Ovary (tissue), 9 donors: ENCODE data around the gene NAGLU. TPM values are rescaled to one million over a fixed set of nuclear protein-coding genes. Genes with fewer than 3 reads are reported as not detected.
A peak's percentile ranks its signal among the peaks of the same experiment; 100 is the strongest.

Experiments
- DNase-seq, 5 donors: peaks; one replicate each; pipeline ENCODE4 v3.0.0-alpha.2; 2019 to 2020
- H3K27ac ChIP-seq, 2 donors: fragments of 200-600 bp; one replicate each; pipeline versions ENCODE4 v1.5.1 to v1.8.0; 2019 to 2022
- H3K27me3 ChIP-seq: fragments of 200-600 bp; one replicate; pipeline ENCODE4 v1.8.0; 2022
- H3K36me3 ChIP-seq: fragments of 200-600 bp; sonication (generic); one replicate; pipeline ENCODE4 v1.5.1; 2019
- H3K4me1 ChIP-seq: one replicate; pipeline ENCODE4 v1.8.1; 2013; ENCODE audit warnings: mild to moderate bottlenecking, moderate library complexity; ENCODE audit not compliant: insufficient read depth
- H3K4me3 ChIP-seq: fragments of 200-600 bp; sonication (generic); one replicate; pipeline ENCODE4 v1.5.1; 2017
- H3K9me3 ChIP-seq, 2 donors: fragments of 200-600 bp in 1 of 2; sonication (generic) in 1 of 2; one replicate each; pipeline versions ENCODE4 v1.5.1 to v1.8.1; 2013 to 2019; ENCODE audit warnings: mild to moderate bottlenecking in 1 of 2, moderate library complexity in 1 of 2
- EP300 ChIP-seq: sonication (generic); formaldehyde crosslinking; IDR thresholded peaks from one replicate; pipeline ENCODE4 v1.6.1; 2017; ENCODE audit warnings: antibody characterized with exemption
- POLR2A ChIP-seq: fragments of 450-650 bp; IDR thresholded peaks from one replicate; pipeline ENCODE4 v1.6.1; 2017; ENCODE audit warnings: antibody characterized with exemption, mild to moderate bottlenecking, moderate library complexity
- WGBS, 3 donors: extraction: QIAGEN DNeasy Blood & Tissue Kit in 1 of 3; methylation state at CpG; one replicate each; pipeline versions ENCODE4 v1.1.5 to v1.1.7; 2013 to 2017; 5-methylcytosine and 5-hydroxymethylcytosine counted together
- intact Hi-C, 4 donors: fragments of 100-400 bp; cut with DNase I; formaldehyde crosslinking; loops; one replicate each; pipeline versions ENCODE4 v1.11.0 to v1.15.1; 2022 to 2023
- polyA plus RNA-seq, 2 donors: library from polyadenylated mRNA; stranded (reverse); fragments of 200-250 nt in 1 of 2; fragments of 350-450 nt in 1 of 2; fragmentation: Illumina TruSeq in 1 of 2; extraction: RNeasy Lipid Tissue Mini Kit (QIAGEN cat#74804) in 1 of 2; gene quantifications; one replicate each; pipeline ENCODE4 v1.2.3, GENCODE V29; 2013 to 2014
- total RNA-seq, 7 donors: library from RNA; depleted of rRNA in 2 of 7; stranded (reverse); fragments of >200 nt in 2 of 7; fragmentation: NEBNext Ultra II Directional in 3 of 7; extraction: Animal tissue kit (Norgen Biotek cat#: 25700) in 3 of 7; gene quantifications; one replicate each; pipeline versions ENCODE4 v1.1.0 to v1.2.4, GENCODE V29; 2016 to 2023
- TF ChIP-seq, protein P1 (sequence below), 3 donors: fragments of 450-650 bp in 2 of 3; fragments of 200-600 bp in 1 of 3; IDR thresholded peaks; one replicate each; pipeline versions ENCODE4 v1.5.1 to v1.8.0; 2016 to 2022; ENCODE audit warnings: antibody characterized with exemption in 3 of 3, mild to moderate bottlenecking in 1 of 3
- donor health status: DM: no; HTN: no; CAD: no; lungs with moderate emphysema.
- donor health status: DM: no; HTN: no; CAD: no.
- donor health status: Bipolar disorder and iron deficiency.
- donor health status: DM: yes; HTN: yes; CAD: no.
- donor health status: DM: no; HTN: no; CAD: no.
- donor health status: DM: yes; HTN: yes; CAD: no.

NAGLU gene
- total and polyA plus RNA-seq, 9 donors, result 9.7 to 49.6 (median 40.0) TPM

DNA sequence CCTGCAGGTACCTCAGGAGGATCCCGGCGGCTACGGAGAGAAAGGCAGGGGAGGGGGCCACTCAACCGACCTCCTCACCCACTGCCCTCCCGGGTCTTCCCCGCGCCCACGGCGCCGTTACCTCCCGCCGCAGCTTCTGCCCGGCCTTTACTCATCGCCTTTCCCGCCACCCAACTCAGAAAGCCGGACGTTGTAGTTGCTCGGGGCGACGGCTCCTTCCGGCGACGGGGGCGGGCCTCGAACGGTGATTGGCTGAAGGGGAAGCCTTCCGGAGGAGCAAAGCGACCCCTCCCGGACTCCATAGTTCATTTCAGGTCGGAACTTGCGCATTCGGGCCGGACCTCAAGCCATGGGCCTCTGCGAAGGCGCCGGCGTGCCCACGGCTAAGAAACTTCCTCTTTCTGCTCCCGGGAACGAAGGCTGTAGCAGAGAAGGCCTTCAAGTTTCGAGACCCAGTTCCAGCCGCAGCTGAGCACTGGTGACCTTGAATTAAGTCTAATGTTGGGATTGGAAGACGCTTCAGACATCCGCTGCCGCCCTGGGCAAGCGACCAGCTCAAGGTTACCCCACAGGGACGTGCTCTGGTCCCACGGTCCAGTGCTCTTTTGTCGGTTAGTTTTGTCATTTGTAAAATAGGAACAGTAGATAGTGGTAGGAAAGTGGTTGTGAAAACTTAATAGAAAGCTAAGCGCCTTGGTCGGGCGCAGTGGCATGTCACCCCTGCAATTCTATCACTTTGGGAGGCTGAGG, 41.7 kb downstream of the NAGLU start, which contains the start of gene PSMC3IP:
Gene PSMC3IP, minus strand, starts transcription at position 198 of the 750 bp plus-strand sequence. Its CDS starts 43 bp downstream, at position 155.
- Histone ChIP-seq H3K27me3 (no peaks in the 10 kb centered on the region), H3K4me3 (peak within 1 kb of the TSS; percentile 65), H3K4me1 (peaks cover 4% of the 10 kb centered on the region), H3K27ac (peak within 1 kb of the TSS in 1 of 2 donors; percentile 78), H3K9me3 (no peaks in the 10 kb centered on the region), H3K36me3 (no peaks in the 10 kb centered on the region)
- peak; percentile 39 for TF ChIP-seq POLR2A
- TF ChIP-seq EP300, result no peak
- TF ChIP-seq, protein P1, sequence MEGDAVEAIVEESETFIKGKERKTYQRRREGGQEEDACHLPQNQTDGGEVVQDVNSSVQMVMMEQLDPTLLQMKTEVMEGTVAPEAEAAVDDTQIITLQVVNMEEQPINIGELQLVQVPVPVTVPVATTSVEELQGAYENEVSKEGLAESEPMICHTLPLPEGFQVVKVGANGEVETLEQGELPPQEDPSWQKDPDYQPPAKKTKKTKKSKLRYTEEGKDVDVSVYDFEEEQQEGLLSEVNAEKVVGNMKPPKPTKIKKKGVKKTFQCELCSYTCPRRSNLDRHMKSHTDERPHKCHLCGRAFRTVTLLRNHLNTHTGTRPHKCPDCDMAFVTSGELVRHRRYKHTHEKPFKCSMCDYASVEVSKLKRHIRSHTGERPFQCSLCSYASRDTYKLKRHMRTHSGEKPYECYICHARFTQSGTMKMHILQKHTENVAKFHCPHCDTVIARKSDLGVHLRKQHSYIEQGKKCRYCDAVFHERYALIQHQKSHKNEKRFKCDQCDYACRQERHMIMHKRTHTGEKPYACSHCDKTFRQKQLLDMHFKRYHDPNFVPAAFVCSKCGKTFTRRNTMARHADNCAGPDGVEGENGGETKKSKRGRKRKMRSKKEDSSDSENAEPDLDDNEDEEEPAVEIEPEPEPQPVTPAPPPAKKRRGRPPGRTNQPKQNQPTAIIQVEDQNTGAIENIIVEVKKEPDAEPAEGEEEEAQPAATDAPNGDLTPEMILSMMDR (IDR thresholded peaks at IDR 0.05), result peak in 2 of 3 donors; percentile 15 to 46
- 0 to 1% (median 0%) methylated on average over 32 to 52 of the region's 52 CpGs for WGBS, 3 donors
- intact Hi-C loops, result loop anchor here in 3 of 4 donors (1.0 to 5.0 kb wide), 4 partner anchors 100 to 605 kb away; partner anchors contain the start of genes CCR10 (in 1 of the 3) and CNTNAP1 (in 1 of the 3)
- DNase-seq, result peak; percentile 93 to 96 (median 94)

GRCh38 chr17:42578282-42578869, 42.3 kb downstream of the NAGLU start:
- no peaks in the 10 kb centered on the region for H3K36me3 ChIP-seq
- WGBS, 3 donors, result 0 to 1% (median 0%) methylated on average over 20 of the region's 20 CpGs
- no peaks in the 10 kb centered on the region for H3K9me3 ChIP-seq
- peak overlapping the region in 1 of 2 donors; percentile 78 for H3K27ac ChIP-seq
- no peaks in the 10 kb centered on the region for H3K27me3 ChIP-seq
- peak; percentile 69 to 87 (median 81) for DNase-seq
- peak overlapping the region; percentile 65 for H3K4me3 ChIP-seq
- H3K4me1 ChIP-seq, result peaks cover 4% of the 10 kb centered on the region
- intact Hi-C loops, result loop anchor here in 2 of 4 donors (2.0 to 5.0 kb wide), 3 partner anchors 100 to 606 kb away; partner anchors contain the start of genes CCR10 (in 1 of the 2) and CNTNAP1 (in 1 of the 2)
- TF ChIP-seq, protein P1 (IDR thresholded peaks at IDR 0.05), result peak in 2 of 3 donors; percentile 70 to 72
- TF ChIP-seq POLR2A (no peak), EP300 (no peak)

DNA sequence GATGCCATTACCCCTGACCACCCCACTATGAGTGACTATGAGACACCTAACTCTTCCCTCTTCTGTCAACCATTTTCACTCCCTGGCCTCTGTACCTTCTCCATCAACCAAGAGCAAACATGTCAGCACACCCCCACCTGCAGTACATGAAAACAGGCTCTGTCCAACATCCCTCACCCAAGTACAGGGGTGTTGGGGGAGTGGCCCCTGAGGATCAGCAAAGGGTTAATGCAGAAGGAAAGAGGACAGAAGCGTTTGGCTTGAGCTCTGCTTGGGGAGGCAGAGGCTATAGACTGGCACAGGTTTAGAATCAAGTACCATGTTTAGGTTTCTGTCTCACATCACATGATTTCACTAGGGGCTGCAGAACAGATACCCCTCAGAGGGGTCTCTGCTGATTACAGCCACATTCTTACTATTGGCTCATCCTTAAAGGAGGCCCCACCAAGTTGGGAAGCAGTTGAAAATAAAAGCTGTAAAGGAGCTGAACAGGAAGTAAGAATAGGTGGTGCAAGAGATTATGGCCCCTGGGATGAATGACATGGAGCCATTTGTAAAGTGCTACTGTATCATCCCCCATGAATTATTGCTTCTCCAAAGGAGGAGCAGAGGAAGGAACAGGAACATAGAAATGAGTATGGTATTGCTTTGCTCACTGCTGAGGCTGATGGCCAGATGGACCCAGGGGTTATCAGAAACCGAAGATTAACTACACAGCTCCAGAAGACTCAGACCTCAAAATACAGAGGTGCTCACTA, 43.9 kb downstream of the NAGLU start:
- intact Hi-C loops, result loop anchor here in 2 of 4 donors (2.0 to 10.0 kb wide), 6 partner anchors 99 to 608 kb away; partner anchors contain the start of genes RAMP2 (in 2 of the 2), BECN1 (in 1 of the 2), CCR10 (in 1 of the 2) and CNTNAP1 (in 1 of the 2)
- Histone ChIP-seq H3K4me1 (peaks cover 4% of the 10 kb centered on the region), H3K36me3 (no peaks in the 10 kb centered on the region), H3K9me3 (no peaks in the 10 kb centered on the region), H3K27ac (no peak overlapping the region), H3K4me3 (no peak overlapping the region), H3K27me3 (no peaks in the 10 kb centered on the region)
- TF ChIP-seq EP300 (no peak), POLR2A (no peak)
- TF ChIP-seq, protein P1 (IDR thresholded peaks at IDR 0.05), result no peak
- DNase-seq, result peak in 1 of 5 donors; percentile 9
- 21 to 51% (median 34%) methylated on average over 2 of the region's 2 CpGs for WGBS, 3 donors
